Urothelium cell line (cell line): Measurements from ENCODE around the gene GRK5.
"Not testable (repeated sequence)": the region's sequence is repeated elsewhere in the genome, so short reads cannot be mapped to it uniquely, and the experiment has no call there.

ENCODE experiments used
- DNase-seq: peaks from one replicate; pipeline ENCODE4 v3.0.0; 2011; ENCODE audit warnings: low spot score, mixed read lengths
- FAIRE-seq: peaks from 2 replicates; lab custom pipeline; 2011; peaks lifted over from hg19 to GRCh38; lab: Jason Lieb, UNC

GRK5 gene

DNA sequence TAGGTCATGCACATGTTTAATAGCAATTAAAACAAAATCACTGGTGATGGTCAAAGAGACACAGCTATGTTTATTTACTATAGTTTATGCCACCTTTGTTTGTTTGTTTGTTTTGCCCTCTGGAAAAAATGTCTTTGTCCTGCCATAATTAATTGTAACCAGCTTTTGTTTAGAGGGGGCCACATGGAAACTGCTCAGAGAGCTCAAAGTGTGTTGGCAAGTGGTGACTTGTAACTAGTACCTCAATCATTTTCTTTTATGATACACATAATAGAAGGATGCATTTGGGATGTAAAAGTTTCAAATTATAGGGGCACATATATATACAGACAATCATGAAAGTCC is 40.2 kb downstream of the GRK5 start:
- FAIRE-seq, result no peak
- DNase-seq, result no peak

DNA sequence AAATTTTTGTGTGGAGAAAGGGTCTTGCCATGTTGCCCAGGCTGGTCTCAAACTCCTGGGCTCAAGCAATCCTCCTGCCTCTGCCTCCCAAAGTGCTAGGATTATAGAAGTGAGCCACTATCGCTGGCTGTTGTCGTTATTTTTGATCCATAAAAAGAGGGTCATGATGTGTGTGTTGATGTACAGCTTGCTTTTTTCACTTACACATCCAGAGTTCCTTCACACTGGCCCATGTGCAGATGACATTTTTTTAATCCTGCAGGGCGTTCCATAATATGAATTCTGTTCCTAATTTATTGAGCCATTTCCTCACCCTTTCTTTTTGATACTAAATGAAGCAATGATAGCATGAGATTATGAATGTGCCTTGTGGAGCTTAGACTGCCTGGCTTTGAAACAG is 40.8 kb downstream of the GRK5 start:
- no peak for DNase-seq
- FAIRE-seq, result no peak

DNA sequence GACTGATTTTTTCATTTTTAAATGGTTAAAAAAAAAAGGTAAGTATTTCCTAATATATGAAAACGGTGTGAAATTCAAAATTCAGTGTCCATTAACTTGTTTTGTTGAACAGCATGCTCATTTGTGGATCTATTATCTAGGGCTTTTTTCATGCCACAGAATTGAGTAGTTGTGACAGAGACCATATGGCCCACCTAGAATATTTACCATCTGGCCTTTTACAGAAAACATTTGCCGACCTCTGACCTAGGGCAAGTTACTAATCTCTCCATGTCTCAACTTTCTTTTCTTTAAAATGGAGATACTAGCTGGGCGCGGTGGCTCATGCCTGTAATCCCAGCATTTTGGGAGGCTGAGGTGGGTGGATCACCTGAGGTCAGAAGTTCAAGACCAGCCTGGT is 41.3 kb downstream of the GRK5 start:
- no peak for DNase-seq
- no peak for FAIRE-seq

- FAIRE-seq (no peak), DNase-seq (no peak)
Observed at GRCh38 chr10:119250641-119251314, 43.4 kb downstream of the GRK5 start.

- DNase-seq, result no peak
- no peak for FAIRE-seq
Observed at GRCh38 chr10:119251315-119251708, 43.9 kb downstream of the GRK5 start.

DNA sequence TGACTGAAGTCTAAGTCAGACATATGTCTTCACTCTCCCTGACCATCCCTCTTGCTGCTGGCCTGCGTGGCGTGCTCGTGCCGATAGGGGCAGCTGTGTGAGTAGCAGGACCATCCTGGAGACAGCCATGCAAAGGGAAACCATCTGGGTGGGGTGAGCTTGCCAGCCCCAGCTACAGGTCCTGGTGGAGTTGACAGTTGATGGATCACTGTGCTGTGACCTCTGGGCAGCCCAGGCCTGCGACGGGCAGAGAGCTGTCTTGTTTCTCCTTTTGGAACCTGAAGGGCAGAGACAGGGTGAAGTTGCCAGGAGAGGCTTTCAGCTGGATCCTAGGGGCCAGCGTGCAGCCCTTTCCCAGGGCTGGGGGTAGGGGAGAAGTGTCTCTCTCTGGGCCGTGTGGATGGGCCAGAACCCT is 44.7 kb downstream of the GRK5 start:
- FAIRE-seq (no peak), DNase-seq (no peak)

DNA sequence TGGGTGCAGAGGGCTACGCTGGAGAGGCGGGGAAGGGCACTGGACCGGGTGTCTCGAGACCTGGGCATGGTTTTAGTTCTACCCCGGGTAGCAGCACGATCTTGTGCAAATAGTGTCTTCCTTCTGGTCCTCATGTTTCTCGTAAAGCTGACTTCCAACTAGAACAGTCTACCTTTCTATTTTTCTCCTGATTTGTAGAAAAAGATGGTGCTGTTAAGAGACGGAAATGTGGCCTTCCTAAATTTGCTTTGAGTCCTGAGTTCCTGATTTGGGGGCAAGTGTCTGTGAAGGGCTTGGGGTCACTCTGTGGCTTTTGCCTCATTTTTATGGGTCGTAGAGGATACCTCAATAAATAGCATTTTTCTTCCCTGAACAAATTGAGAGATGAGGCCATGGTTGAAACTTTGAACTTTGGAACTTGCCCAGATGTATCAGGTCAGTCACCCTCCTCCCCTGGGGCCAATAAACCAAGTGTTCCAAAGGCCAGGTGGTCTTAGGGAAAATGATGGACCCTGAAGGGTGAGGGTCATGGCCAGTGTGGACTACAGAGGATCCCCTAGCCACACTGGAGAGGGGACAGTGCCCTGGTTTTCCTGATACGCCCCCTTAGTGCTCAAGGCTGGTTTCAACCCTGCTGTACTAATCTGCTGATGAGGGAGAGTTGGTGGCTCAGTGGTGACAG is 45.2 kb downstream of the GRK5 start:
- FAIRE-seq, result no peak
- no peak for DNase-seq

DNA sequence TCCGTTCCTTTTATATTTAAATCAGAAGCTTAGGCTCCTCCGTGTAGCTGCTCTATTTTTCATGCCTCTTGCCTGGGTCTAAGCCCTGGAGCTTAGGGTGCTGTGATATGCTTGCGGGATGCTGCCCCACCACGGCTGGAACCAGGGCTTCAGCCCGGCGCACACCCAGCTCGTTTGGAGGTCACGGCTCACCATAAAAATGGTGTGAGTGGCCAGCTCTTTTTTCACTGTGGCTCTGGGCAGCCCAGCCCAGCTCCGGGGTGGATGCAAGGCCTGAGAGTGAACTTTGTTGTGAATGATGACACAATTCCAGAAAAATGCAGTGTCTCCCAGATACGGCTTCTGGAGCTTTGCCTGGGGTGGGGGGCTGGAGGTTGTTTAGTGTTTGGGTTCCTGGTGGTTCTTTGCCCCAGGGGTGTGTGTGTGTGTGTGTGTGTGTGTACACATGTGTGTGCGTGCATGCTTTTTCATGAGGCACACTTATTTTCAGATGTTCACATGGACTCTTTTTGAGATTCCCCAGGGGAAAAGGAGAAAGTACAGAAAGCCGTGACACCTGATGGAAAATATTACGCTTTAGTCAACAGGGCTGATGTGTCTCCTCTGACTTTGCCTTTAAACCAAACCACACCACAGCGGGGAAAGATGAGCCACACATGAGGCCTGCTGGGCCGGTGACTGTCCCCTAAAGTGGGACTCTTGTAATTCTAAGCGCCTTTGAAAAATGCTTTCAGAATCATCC is 46.2 kb downstream of the GRK5 start:
- FAIRE-seq, result no peak
- DNase-seq, result peak; percentile 82

- DNase-seq, result no peak
- FAIRE-seq, result no peak
Observed at GRCh38 chr10:119254335-119254734, 47.0 kb downstream of the GRK5 start.

DNA sequence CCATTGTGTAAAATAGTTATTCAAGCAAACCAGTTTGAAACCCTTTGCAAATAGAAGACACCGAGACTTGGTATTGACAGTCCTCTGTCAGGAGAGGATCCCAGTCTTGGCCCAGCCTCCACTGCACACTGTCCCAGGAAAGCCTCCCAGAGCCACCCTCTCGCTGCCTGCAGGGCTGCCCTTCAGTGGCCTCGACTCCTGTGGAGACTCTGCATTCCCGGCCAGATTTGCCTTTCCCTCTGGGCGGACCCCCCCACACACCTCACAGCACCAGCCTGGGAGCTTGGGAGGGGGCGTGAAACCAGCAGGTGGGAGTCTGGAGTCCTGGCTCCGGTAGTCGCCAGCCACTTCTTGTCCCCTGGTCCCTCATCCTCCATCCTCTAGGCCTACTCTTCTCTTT is 48.7 kb downstream of the GRK5 start:
- DNase-seq (no peak), FAIRE-seq (no peak)

DNA sequence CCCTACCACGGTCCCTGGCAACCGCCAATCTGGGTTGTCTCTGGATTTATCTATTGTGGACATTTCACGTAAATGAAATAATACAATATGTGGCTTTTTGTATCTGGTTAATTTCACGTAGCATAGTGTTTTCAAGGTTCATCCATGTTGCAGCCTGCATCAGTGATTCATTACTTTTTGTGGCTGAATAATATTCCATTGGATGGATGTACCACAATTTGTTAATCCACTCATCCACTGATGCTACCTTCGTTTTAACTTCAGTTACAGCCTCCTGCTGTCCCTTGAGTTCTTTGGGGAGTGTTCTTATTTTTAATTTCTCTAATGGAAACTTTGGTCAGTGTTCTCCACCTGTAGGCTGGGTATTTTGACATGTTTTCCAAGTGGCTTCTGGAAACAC is 49.5 kb downstream of the GRK5 start:
- no peak for DNase-seq
- no peak for FAIRE-seq

DNA sequence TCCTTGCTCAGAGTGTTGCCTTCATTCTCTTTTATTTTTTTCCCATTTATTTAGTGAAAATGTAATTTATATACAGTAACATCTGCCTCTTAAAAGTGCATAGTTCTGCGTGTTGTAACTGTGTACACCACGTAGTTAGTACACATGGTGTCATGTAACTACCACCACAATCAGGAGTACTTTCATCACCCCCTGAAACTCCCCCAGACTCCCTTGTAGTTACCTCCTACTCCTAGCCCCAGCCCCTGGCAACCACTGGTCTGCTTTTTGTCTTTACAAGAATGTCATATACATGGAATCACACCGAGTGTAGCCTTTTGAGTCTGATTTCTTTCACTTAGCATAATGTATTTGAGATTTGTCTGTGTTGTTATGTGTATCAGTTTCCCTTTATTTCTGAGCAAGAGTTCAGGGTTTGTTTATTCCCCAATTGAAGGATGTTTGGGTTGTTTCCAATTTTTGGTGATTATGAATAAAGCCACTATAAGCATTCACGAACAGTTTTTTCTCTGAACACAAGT is 50.6 kb downstream of the GRK5 start:
- no peak for FAIRE-seq
- DNase-seq, result no peak

GRCh38 chr10:119259345-119259744 is 52.0 kb downstream of the GRK5 start:
- FAIRE-seq, result no peak

DNA sequence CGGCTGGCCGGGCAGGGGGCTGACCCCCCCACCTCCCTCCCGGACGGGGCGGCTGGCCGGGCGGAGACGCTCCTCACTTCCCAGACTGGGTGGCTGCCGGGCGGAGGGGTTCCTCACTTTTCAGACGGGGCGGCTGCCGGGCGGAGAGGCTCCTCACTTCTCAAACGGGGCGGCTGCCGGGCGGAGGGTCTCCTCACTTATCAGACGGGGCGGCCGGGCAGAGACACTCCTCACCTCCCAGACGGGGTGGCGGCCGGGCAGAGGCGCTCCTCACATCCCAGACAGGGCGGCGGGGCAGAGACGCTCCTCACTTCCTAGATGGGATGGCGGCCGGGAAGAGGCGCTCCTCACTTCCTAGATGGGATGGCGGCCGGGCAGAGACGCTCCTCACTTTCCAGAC is 53.6 kb downstream of the GRK5 start:
- not testable (repeated sequence) for DNase-seq, FAIRE-seq

More at GRCh38 chr10:119259345-119259744, 52.0 kb downstream of the GRK5 start:
- DNase-seq, result no peak

GRCh38 chr10:119263951-119264617 is 56.7 kb downstream of the GRK5 start:
- DNase-seq (no peak), FAIRE-seq (no peak)

DNA sequence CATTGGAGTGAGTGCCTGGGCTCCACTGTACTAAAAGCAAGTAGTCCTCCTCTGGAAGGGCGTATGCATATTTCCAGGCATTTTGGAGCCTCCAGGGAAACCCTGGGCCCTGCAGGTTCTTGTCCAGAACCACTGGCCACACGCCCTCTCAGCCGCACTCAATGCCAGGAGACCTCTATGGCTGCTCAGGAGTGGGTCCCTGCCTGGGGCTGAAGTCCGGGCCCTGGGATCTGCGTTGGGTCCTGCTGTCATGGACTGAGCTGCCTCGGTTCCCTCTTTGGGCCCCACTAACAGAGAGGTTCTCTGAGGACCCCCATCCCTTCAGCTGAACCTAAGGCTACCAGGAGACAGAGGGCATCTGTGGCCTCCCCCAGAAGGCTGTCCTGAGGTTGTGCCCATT is 58.3 kb downstream of the GRK5 start:
- no peak for FAIRE-seq
- DNase-seq, result no peak

- DNase-seq, result no peak
- no peak for FAIRE-seq
Observed at GRCh38 chr10:119267384-119267783, 60.0 kb downstream of the GRK5 start.

GRCh38 chr10:119268428-119268827 is 61.1 kb downstream of the GRK5 start:
- FAIRE-seq, result peak; percentile 17
- DNase-seq, result no peak

- FAIRE-seq, result no peak
- DNase-seq, result no peak
Observed at GRCh38 chr10:119268871-119269506, 61.6 kb downstream of the GRK5 start.

- no peak for FAIRE-seq
- DNase-seq, result no peak
Observed at GRCh38 chr10:119269737-119270136, 62.4 kb downstream of the GRK5 start.
